Right kidney (tissue), 1 donor: Measurements from ENCODE around the gene VPS36.
"Not testable (repeated sequence)": the region's sequence is repeated elsewhere in the genome, so short reads cannot be mapped to it uniquely, and the experiment has no call there.

ENCODE experiments used
- DNase-seq: peaks from one replicate; pipeline ENCODE4 v3.0.0-alpha.2; 2016

VPS36 gene

GRCh38 chr13:52383366-52383765, 67.1 kb downstream of the VPS36 start:
- no peak for DNase-seq

- no peak for DNase-seq
Measured at GRCh38 chr13:52378312-52378711, 72.1 kb downstream of the VPS36 start.

DNA sequence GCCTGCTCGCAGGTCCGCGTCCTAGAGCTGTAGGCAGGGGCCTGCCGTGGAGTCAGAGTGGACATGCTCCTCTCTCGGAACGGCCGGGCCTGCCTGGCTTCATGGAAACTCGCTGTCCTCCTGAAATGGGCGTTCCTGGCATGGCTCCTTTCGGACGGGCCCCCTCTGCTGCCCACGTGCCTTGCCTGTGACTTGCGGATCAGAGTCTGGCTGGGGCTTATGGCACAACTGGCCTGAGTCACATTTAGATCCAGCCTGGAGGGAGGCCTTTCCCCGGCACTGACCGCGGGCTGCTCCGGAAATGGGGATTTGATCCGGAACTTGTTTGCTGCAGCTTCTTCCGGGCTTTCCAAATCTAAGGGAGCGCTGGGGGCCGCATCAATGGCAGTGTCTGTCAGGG, 72.5 kb downstream of the VPS36 start:
- no peak for DNase-seq

GRCh38 chr13:52374873-52375411, 75.5 kb downstream of the VPS36 start:
- no peak for DNase-seq

DNA sequence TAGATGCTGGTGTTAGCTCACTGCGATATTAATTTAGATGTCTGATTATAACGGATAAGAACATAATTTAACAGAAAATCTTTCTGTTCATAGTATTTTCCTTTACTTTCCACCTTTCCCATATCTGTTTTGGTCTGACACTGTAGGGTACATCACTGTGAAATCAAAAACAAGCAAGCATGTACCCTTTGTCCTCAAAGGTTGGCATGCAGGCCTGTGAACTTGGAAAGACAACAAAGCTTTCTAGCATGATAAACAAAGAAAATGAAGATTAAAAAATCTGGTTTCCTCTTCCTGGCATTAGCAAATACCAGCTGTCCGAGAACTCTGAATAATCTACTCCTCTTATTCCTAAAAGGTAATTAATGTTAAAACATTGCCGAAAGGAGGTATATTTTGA, 76.0 kb downstream of the VPS36 start:
- no peak for DNase-seq

DNA sequence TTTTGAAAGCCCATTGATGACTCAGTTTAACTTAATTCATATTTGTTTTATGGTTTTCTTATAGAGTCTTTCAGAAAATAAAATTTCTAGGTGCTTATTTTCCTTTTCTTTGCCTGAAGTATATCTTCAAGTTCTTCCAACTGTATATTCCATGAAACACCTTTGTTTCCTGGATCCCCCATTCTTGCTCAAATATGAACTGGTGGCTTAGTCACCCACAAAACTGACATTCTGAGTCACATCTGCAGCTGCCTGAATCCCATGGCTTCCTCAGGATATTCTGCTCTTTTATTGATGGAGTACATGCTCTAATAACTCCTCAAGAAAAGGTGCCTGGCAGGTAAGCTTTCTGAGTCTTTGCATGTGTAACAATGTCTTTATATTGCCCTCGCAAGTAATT, 77.2 kb downstream of the VPS36 start:
- not testable (repeated sequence) for DNase-seq

DNA sequence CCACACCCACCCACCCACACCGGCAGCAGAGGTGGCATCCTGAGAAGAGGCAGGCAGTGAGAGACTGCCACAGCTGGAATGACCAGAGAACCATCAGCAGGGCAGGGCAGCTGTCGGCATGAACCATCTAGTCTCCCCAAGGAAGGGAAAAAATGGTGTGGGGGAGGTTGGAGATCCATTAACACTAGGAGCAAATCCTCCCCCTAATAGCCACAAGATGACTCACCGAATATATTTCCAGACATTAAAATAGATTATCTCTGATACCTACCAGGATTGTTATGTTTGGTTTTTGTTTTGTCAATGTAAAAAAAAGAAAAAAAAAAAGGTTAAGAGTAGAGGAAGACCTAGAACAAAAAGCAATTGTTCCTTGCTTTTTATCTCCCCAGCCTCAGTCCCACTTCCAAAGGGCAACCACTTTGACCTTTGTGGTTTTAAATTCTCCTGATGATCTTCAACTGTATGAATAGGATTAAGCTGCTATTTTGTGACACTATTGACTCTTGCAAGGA, 78.6 kb downstream of the VPS36 start:
- DNase-seq: no peak

DNA sequence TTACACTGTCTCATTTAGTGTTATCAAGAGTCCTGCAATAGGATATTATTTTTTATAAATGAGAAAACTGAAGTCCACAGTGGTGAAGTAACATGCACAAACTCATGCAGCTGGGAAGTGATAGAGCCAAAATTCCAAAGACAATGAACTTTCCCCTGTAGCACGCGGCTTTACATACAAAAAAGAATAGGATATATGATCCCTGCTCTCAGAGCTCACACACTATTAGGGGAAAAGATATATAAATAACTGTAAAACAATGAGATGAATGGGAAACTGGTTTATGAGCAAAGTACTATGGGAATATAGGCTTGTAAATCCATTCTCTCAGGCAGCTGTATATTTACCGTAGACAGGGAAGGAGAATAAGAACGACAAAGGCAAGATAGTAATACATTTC, 84.1 kb downstream of the VPS36 start:
- no peak for DNase-seq
